Neuron (in vitro differentiated cells): ENCODE measurements around the gene ITFG2.

Experiments
- H2AFZ ChIP-seq: one replicate; pipeline ENCODE4 v1.6.1; 2013; ENCODE audit warnings: low read depth, mild to moderate bottlenecking, inconsistent platforms, low read length, moderate library complexity
- H3K27me3 ChIP-seq: one replicate; pipeline ENCODE4 v1.6.1; 2013; ENCODE audit warnings: low read length; ENCODE audit not compliant: insufficient read depth
- H3K36me3 ChIP-seq: one replicate; pipeline ENCODE4 v1.6.1; 2013; ENCODE audit warnings: low read length; ENCODE audit not compliant: insufficient read depth
- H3K4me1 ChIP-seq: one replicate; pipeline ENCODE4 v1.6.1; 2013; ENCODE audit warnings: low read length; ENCODE audit not compliant: insufficient read depth
- H3K4me3 ChIP-seq: 2 replicates; pipeline ENCODE4 v1.5.1; 2013; ENCODE audit warnings: mild to moderate bottlenecking, low read length, moderate library complexity
- H3K9me3 ChIP-seq: one replicate; pipeline ENCODE4 v1.6.1; 2013; ENCODE audit warnings: low read length

Gene ITFG2

GRCh38 chr12:2783936-2784600 lies 28.4 kb upstream of the ITFG2 start:
- peak overlapping the region; percentile 1 for H3K4me3 ChIP-seq

DNA sequence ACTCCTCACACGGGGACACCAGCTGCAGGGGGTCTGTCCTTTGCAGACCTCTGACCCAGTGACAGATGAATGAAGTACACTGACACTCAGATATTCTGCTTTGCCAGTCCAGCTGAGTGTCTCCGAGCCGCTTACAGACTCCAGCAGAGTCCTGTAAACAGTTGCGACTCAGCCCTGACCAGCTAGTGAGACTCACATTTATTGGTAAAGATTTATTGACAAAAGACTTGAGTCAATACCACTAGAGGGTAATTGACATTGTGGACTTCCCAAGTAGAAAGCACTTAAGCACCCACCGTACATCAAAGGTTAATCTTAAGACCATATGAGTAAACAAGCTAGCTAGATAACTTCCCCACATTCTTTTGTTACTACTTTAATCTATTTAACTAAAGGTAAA lies 27.5 kb upstream of the ITFG2 start:
- no peaks in the 10 kb centered on the region for H3K9me3 ChIP-seq
- H3K4me1 ChIP-seq: peaks cover 5% of the 10 kb centered on the region
- no peak overlapping the region for H2AFZ ChIP-seq
- H3K36me3 ChIP-seq: no peaks in the 10 kb centered on the region
- no peak overlapping the region for H3K4me3 ChIP-seq
- no peaks in the 10 kb centered on the region for H3K27me3 ChIP-seq

More at GRCh38 chr12:2783936-2784600, 28.4 kb upstream of the ITFG2 start:
- Histone ChIP-seq H3K9me3 (no peaks in the 10 kb centered on the region), H3K27me3 (no peaks in the 10 kb centered on the region), H3K4me1 (peaks cover 5% of the 10 kb centered on the region), H2AFZ (no peak overlapping the region), H3K36me3 (no peaks in the 10 kb centered on the region)

DNA sequence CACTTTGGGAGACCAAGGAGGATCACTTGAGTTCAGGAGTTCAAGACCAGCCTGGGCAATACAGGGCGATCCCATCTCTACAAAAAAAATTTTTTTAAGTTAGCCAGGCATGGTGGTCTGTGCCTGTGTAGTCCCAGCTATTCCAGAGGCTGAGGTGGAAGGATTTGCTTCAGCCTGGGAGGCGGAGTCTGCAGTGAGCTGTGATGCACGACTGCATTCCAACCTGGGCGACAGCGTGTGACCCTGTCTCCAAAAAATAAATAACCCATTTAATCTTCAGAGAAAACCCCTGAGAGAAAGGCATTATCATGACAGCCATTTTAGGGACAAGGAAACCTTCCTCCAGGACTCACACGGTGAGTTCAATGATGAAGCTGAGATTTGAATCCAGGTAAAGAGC lies 21.4 kb upstream of the ITFG2 start:
- H3K9me3 ChIP-seq: no peaks in the 10 kb centered on the region
- H3K27me3 ChIP-seq: no peaks in the 10 kb centered on the region
- H3K4me3 ChIP-seq: no peak overlapping the region
- H2AFZ ChIP-seq: no peak overlapping the region
- H3K4me1 ChIP-seq: peaks cover 7% of the 10 kb centered on the region
- no peaks in the 10 kb centered on the region for H3K36me3 ChIP-seq

- no peak overlapping the region for H2AFZ ChIP-seq
- no peaks in the 10 kb centered on the region for H3K9me3 ChIP-seq
- peaks cover 12% of the 10 kb centered on the region for H3K36me3 ChIP-seq
- H3K27me3 ChIP-seq: no peaks in the 10 kb centered on the region
- H3K4me1 ChIP-seq: peaks cover 15% of the 10 kb centered on the region
- H3K4me3 ChIP-seq: no peak overlapping the region
Measured at GRCh38 chr12:2792671-2793500, 19.6 kb upstream of the ITFG2 start.

- H3K4me1 ChIP-seq: peaks cover 15% of the 10 kb centered on the region
- H3K27me3 ChIP-seq: no peaks in the 10 kb centered on the region
- H3K4me3 ChIP-seq: no peak overlapping the region
- no peak overlapping the region for H2AFZ ChIP-seq
- peaks cover 18% of the 10 kb centered on the region for H3K36me3 ChIP-seq
- no peaks in the 10 kb centered on the region for H3K9me3 ChIP-seq
Measured at GRCh38 chr12:2793561-2793960, 18.9 kb upstream of the ITFG2 start.

- Histone ChIP-seq H2AFZ (peak overlapping the region; percentile 88), H3K27me3 (no peaks in the 10 kb centered on the region), H3K4me3 (peak overlapping the region; percentile 68), H3K9me3 (no peaks in the 10 kb centered on the region), H3K36me3 (peaks cover 25% of the 10 kb centered on the region), H3K4me1 (peaks cover 15% of the 10 kb centered on the region)
Measured at GRCh38 chr12:2794191-2794735, 18.2 kb upstream of the ITFG2 start.

DNA sequence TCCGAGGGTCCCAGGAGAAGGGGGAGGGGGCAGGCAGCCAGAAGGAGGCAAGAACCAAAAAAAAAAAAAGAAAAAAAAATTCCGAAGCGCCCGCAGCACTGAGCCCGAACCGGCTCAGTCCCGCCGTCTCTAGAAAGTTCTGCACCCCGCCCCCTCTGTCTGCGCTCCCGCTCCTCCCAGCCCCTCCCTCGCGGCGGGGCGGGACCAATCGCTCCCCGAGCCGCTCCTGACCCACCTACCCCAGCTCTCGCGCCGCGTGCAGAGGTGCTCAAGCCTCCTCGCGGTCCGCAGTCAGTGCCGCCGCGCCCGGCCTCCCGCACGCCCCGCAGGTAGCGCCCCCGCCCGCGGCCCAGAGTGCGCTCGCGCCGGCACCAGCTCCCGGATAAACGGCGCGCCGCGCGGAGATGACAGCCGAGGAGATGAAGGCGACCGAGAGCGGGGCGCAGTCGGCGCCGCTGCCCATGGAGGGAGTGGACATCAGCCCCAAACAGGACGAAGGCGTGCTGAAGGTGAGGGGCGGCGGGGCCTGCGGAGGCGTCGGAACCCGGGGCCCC lies 17.7 kb upstream of the ITFG2 start, which contains the start of gene FKBP4:
FKBP4 (plus strand) TSS at position 235 of the 554 bp plus-strand sequence; CDS start at position 405, 170 bp downstream.
- no peaks in the 10 kb centered on the region for H3K9me3 ChIP-seq
- peak within 1 kb of the TSS; percentile 68 for H3K4me3 ChIP-seq
- H3K4me1 ChIP-seq: peaks cover 15% of the 10 kb centered on the region
- H2AFZ ChIP-seq: peak within 1 kb of the TSS; percentile 88
- H3K27me3 ChIP-seq: no peaks in the 10 kb centered on the region
- H3K36me3 ChIP-seq: peaks cover 31% of the 10 kb centered on the region

- Histone ChIP-seq H3K4me1 (peaks cover 15% of the 10 kb centered on the region), H3K27me3 (no peaks in the 10 kb centered on the region), H3K9me3 (no peaks in the 10 kb centered on the region), H3K4me3 (peak overlapping the region; percentile 68), H3K36me3 (peaks cover 38% of the 10 kb centered on the region), H2AFZ (peak overlapping the region; percentile 64)
Measured at GRCh38 chr12:2795291-2796186, 16.9 kb upstream of the ITFG2 start.

GRCh38 chr12:2796187-2796666 lies 16.2 kb upstream of the ITFG2 start:
- Histone ChIP-seq H3K4me1 (peaks cover 15% of the 10 kb centered on the region), H3K27me3 (no peaks in the 10 kb centered on the region), H3K9me3 (no peaks in the 10 kb centered on the region), H3K36me3 (peaks cover 45% of the 10 kb centered on the region), H2AFZ (peak overlapping the region; percentile 64), H3K4me3 (peak overlapping the region; percentile 68)

DNA sequence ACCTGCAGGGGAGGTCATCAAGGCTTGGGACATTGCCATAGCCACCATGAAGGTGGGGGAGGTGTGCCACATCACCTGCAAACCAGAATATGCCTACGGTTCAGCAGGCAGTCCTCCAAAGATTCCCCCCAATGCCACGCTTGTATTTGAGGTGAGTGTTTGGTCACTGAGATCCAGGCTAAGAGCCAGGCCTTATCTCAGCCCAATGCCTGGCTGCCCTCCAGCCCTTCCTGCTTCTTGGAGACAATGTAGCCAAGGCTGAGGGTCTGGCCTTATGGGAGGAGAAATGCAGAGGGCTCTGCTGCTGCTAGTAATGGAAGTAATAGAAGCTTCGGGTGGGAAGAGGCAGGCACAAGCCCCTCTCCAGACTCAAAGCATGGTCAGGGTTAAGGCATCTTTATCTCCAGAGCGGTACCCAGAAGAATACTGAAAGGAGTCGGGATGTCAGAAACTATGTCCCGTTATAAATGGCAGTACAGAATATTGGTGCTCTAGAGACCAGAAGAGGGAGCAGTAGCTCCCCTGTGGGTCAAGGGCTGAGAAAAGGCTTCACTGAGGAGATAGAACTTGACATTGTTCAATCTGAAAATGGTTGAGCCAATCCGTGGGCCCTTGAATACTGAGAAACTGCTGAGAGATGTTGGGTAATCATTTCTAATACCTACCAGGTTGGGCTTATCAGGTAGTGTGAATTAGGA lies 14.6 kb upstream of the ITFG2 start:
- H3K27me3 ChIP-seq: no peaks in the 10 kb centered on the region
- no peaks in the 10 kb centered on the region for H3K9me3 ChIP-seq
- H3K4me1 ChIP-seq: peaks cover 13% of the 10 kb centered on the region
- H2AFZ ChIP-seq: no peak overlapping the region
- H3K4me3 ChIP-seq: no peak overlapping the region
- H3K36me3 ChIP-seq: peaks cover 57% of the 10 kb centered on the region

- no peak overlapping the region for H3K4me3 ChIP-seq
- H3K9me3 ChIP-seq: no peaks in the 10 kb centered on the region
- no peak overlapping the region for H2AFZ ChIP-seq
- no peaks in the 10 kb centered on the region for H3K27me3 ChIP-seq
- H3K36me3 ChIP-seq: peaks cover 76% of the 10 kb centered on the region
- H3K4me1 ChIP-seq: peaks cover 11% of the 10 kb centered on the region
Measured at GRCh38 chr12:2800046-2800570, 12.4 kb upstream of the ITFG2 start.
